GM23248 (cell line): ENCODE data around the gene DGKQ. TPM values are rescaled to one million over a fixed set of nuclear protein-coding genes. Genes with fewer than 3 reads are reported as not detected.

Source experiments
- DNase-seq: peaks from one replicate; pipeline ENCODE4 v3.0.0-alpha.2; 2015
- H2AFZ ChIP-seq: fragments of 200-600 bp; sonication (generic); 2 replicates; pipeline ENCODE4 v1.6.1; 2016; ENCODE audit warnings: antibody characterized with exemption
- H3F3A ChIP-seq: fragments of 200-600 bp; sonication (generic); 2 replicates; pipeline ENCODE4 v1.6.1; 2016; ENCODE audit warnings: mild to moderate bottlenecking, antibody characterized with exemption, mixed run types; ENCODE audit not compliant: insufficient read depth
- H3K27ac ChIP-seq: fragments of 200-600 bp; sonication (generic); 2 replicates; pipeline ENCODE4 v1.5.1; 2016; ENCODE audit warnings: mild to moderate bottlenecking
- H3K27me3 ChIP-seq: fragments of 200-600 bp; sonication (generic); replicated peaks from 2 replicates; pipeline ENCODE4 v1.6.1; 2016; ENCODE audit warnings: mild to moderate bottlenecking; ENCODE audit not compliant: insufficient read depth
- H3K36me3 ChIP-seq: fragments of 200-600 bp; sonication (generic); 2 replicates; pipeline ENCODE4 v1.6.1; 2016; ENCODE audit warnings: low read depth, mild to moderate bottlenecking
- H3K4me1 ChIP-seq: fragments of 200-600 bp; sonication (generic); 2 replicates; pipeline ENCODE4 v1.6.1; 2016; ENCODE audit warnings: mild to moderate bottlenecking; ENCODE audit not compliant: insufficient read depth
- H3K4me2 ChIP-seq: fragments of 200-600 bp; sonication (generic); one replicate; pipeline ENCODE4 v1.6.1; 2016; ENCODE audit warnings: mild to moderate bottlenecking; ENCODE audit not compliant: unreplicated experiment
- H3K4me3 ChIP-seq: fragments of 200-600 bp; sonication (generic); 2 replicates; pipeline ENCODE4 v1.5.1; 2016; ENCODE audit warnings: mild to moderate bottlenecking
- H3K79me2 ChIP-seq: fragments of 200-600 bp; sonication (generic); 2 replicates; pipeline ENCODE4 v1.6.1; 2016; ENCODE audit warnings: mild to moderate bottlenecking; ENCODE audit not compliant: insufficient read depth
- H3K9ac ChIP-seq: fragments of 200-600 bp; sonication (generic); 2 replicates; pipeline ENCODE4 v1.6.1; 2016; ENCODE audit warnings: mild to moderate bottlenecking
- H3K9me2 ChIP-seq: fragments of 200-600 bp; sonication (generic); 2 replicates; pipeline ENCODE4 v1.6.1; 2016; ENCODE audit warnings: mixed run types, mild to moderate bottlenecking, moderate library complexity; ENCODE audit not compliant: insufficient read depth
- H3K9me3 ChIP-seq: fragments of 200-600 bp; sonication (generic); one replicate; pipeline ENCODE4 v1.6.1; 2017; ENCODE audit warnings: low read depth
- H4K20me1 ChIP-seq: fragments of 200-600 bp; sonication (generic); 2 replicates; pipeline ENCODE4 v1.6.0; 2016; ENCODE audit not compliant: insufficient read depth
- EZH2 ChIP-seq: fragments of 200-600 bp; sonication (generic); IDR thresholded peaks from 2 replicates; pipeline ENCODE4 v1.6.1; 2018; ENCODE audit warnings: antibody characterized with exemption, mild to moderate bottlenecking; ENCODE audit not compliant: insufficient read depth, poor library complexity, severe bottlenecking
- EZH2phosphoT487 ChIP-seq: fragments of 200-600 bp; sonication (generic); IDR thresholded peaks from 2 replicates; pipeline ENCODE4 v1.6.1; 2018; ENCODE audit warnings: antibody characterized with exemption, moderate library complexity, mild to moderate bottlenecking, low read depth; ENCODE audit not compliant: insufficient read depth
- WGBS, 2 experiments: methylation state at CpG; one replicate each; pipeline ENCODE4 v1.1.6; 2015 to 2017; ENCODE audit warnings: low lambda C conversion rate in 2 of 2, low coverage in 1 of 2; ENCODE audit errors: missing lambda C conversion rate in 2 of 2; 5-methylcytosine and 5-hydroxymethylcytosine counted together
- in situ Hi-C: fragments of 300-500 bp; cut with MboI; formaldehyde crosslinking; loops from 2 replicates; pipeline ENCODE4 v1.15.0; 2020
- polyA plus RNA-seq: library from polyadenylated mRNA; unstranded; fragments of >200 nt; fragmentation: Nextera tagmentation; extraction: Ambion mirVana; gene quantifications from 2 replicates; pipeline ENCODE4 v1.2.1, GENCODE V29; 2016
- total RNA-seq: library from RNA; depleted of rRNA; stranded (reverse); fragments of >200 nt; shearing (Covaris generic); gene quantifications from 2 replicates; pipeline ENCODE4 v1.2.3, GENCODE V29; 2014

Gene DGKQ
- total and polyA plus RNA-seq, 2 experiments from 2014 or later = 1.9 to 18.2 TPM

DNA sequence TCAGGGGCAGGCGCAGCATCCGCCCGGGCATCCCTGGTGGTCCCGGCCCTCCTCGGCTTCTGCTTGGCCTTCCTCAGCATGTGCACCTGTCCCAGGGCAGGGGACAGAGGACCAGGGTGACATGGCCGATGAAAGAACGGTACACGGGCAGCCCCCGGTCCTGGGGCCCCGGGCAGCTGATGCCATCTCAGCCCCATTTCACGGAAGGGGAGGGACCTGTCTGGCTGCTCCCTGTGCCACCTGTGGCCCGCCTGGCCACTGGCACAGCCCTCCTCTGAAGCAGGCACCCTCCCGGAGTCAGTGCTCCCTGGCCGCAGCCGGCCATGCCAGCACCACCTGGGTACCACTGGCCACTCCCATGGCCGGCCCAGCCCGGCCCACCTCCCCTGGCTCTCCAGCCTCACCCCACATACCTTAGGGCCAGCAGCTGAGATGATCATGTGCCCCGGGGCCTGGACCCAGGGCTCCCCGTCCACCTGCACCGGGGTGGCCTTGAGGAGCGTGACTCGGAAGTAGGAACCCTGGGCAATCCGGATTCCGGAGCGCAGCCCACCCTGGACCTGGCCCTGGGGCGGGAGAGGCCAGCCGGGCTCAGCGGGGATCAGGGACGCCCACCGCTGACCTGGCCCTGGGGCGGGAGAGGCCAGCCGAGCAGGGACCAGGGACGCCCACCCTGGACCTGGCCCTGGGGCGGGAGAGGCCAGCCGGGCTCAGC lies 12.6 kb downstream of the DGKQ start:
- Histone ChIP-seq H3K27ac (no peak overlapping the region), H4K20me1 (no peaks in the 10 kb centered on the region), H3K4me2 (no peak overlapping the region), H3K27me3 (no peaks in the 10 kb centered on the region), H3K36me3 (no peaks in the 10 kb centered on the region), H3K4me3 (no peak overlapping the region), H3K4me1 (no peaks in the 10 kb centered on the region), H3K9ac (no peak overlapping the region), H3K9me3 (no peaks in the 10 kb centered on the region), H3K9me2 (no peaks in the 10 kb centered on the region), H3K79me2 (no peaks in the 10 kb centered on the region), H2AFZ (no peak overlapping the region), H3F3A (no peaks in the 10 kb centered on the region)
- no peak for TF ChIP-seq EZH2phosphoT487
- TF ChIP-seq EZH2 = no peak
- WGBS, 2 experiments = 93 to 94% methylated on average over 29 to 35 of the region's 35 CpGs
- in situ Hi-C loops = no loop called here
- DNase-seq = no peak

DNA sequence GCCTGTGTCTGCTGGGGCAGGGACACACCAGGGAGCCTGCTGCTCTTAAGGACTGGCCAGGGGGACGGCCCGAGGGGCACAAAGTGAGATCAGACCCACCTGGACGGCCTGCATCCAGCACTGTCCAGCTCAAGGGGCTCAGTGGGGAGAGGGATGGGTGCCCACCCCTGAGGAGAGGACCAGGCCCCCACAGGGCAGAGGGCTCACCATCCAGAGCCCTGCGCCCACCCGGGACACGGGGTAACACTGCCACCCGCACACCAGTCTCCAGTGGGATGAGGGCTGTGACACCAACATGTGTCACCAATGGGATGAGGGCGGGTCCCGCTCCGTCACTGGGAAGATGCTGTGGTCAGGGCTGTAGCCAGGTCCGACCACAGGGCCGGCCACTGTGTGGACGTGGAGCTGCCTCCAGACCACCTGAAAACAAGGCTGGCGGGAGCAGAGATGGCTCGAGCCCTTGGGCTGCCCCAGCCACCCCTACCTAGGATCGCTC lies 13.2 kb downstream of the DGKQ start:
- no peak overlapping the region for H3K4me2 ChIP-seq
- no peak overlapping the region for H3K9ac ChIP-seq
- DNase-seq = no peak
- H3K4me3 ChIP-seq = no peak overlapping the region
- H2AFZ ChIP-seq = no peak overlapping the region
- no peaks in the 10 kb centered on the region for H3K9me2 ChIP-seq
- no peaks in the 10 kb centered on the region for H3K27me3 ChIP-seq
- H4K20me1 ChIP-seq = no peaks in the 10 kb centered on the region
- no peaks in the 10 kb centered on the region for H3F3A ChIP-seq
- H3K36me3 ChIP-seq = no peaks in the 10 kb centered on the region
- no peak overlapping the region for H3K27ac ChIP-seq
- H3K79me2 ChIP-seq = no peaks in the 10 kb centered on the region
- WGBS, 2 experiments = 86 to 88% methylated on average over 16 of the region's 16 CpGs
- no peak for TF ChIP-seq EZH2
- TF ChIP-seq EZH2phosphoT487 = no peak
- no peaks in the 10 kb centered on the region for H3K9me3 ChIP-seq
- no peaks in the 10 kb centered on the region for H3K4me1 ChIP-seq
- in situ Hi-C loops = no loop called here

DNA sequence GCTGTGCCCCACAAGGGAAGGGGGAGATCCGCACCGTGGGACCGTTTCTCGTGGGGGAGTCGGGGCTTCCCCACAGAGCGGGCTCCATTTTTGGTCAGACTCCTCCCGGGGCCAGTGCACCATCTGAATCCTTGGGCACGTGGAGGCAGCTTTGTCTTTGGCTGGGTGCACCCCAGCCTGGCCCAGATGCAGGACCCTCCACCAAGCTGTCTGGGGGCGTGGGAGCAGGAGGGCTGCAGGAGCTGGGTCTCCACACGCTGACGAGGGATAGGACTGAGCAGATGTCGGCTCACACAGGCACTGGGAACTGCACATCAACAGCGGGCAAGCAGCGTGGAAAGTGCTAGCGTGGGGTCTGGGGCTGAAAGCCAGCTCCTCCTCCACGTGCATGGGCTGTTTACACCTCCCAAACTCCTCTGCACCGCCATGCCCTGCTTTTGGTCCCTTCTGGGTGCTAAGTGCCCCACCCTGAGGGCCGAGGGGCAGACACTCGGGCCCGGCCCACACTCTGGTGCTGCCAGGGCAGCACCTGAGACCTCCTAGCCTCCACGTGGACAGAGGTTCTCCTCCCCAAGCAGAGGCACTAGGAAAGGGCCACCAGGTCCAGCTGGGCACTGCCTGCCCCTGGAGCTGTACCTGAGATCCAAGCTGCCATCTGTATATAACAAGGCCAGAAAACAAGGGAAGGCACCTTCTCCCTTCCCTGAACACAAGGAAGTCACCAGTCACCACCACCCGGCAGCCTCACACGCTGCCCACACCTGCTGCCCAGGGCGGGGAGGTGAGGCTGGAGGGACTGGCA lies 13.8 kb downstream of the DGKQ start:
- no peak for TF ChIP-seq EZH2phosphoT487
- TF ChIP-seq EZH2 = no peak
- 79 to 81% methylated on average over 23 of the region's 24 CpGs for WGBS, 2 experiments

DNA sequence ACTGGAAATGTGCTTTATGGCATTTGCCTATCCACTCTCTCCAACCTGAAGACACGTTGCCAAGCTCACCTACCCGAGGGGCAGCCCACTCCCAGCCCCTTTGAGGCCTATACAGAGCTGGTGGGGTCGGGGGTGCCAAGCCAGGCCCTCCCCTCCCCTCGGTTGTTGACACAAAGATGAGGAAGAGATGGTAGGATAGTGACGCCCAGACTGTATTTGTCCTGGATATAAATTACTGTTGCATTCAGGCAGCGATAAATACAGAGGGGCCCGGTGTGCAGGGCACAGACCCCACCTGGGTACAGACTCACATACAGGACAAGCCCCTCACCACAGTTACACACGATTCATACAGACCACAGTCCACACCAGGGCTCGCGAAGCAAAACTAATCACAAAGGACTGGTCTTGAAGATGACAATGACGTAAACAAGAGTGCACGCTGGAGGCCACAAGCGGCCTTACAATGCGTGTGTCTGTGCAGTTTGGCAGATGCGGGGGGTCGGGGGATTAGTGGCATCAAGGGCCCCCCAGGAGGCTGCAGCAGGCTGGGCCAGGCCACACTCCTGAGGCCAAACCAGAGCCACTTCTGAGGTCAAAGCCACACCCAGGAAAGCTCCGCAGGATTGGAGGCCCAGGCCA lies 14.6 kb downstream of the DGKQ start:
- no peaks in the 10 kb centered on the region for H4K20me1 ChIP-seq
- 81 to 86% methylated on average over 17 of the region's 17 CpGs for WGBS, 2 experiments
- H3K4me3 ChIP-seq = no peak overlapping the region
- in situ Hi-C loops = no loop called here
- TF ChIP-seq EZH2phosphoT487 (no peak), EZH2 (no peak)
- no peak overlapping the region for H3K4me2 ChIP-seq
- H3K9me2 ChIP-seq = no peaks in the 10 kb centered on the region
- no peaks in the 10 kb centered on the region for H3K27me3 ChIP-seq
- no peaks in the 10 kb centered on the region; the same call in 1 of the 2 replicates for H3F3A ChIP-seq
- H3K79me2 ChIP-seq = no peaks in the 10 kb centered on the region
- H2AFZ ChIP-seq = no peak overlapping the region
- no peak for DNase-seq
- H3K4me1 ChIP-seq = no peaks in the 10 kb centered on the region
- no peaks in the 10 kb centered on the region for H3K9me3 ChIP-seq
- no peak overlapping the region for H3K27ac ChIP-seq
- H3K9ac ChIP-seq = no peak overlapping the region
- no peaks in the 10 kb centered on the region for H3K36me3 ChIP-seq

More for the DNA sequence above, 13.8 kb downstream of the DGKQ start:
- no peaks in the 10 kb centered on the region for H3K36me3 ChIP-seq
- H3F3A ChIP-seq = no peaks in the 10 kb centered on the region; the same call in 1 of the 2 replicates
- no peaks in the 10 kb centered on the region for H3K9me3 ChIP-seq
- H4K20me1 ChIP-seq = no peaks in the 10 kb centered on the region
- no peaks in the 10 kb centered on the region for H3K4me1 ChIP-seq
- no peak overlapping the region for H2AFZ ChIP-seq
- no peak overlapping the region for H3K4me2 ChIP-seq
- no peak overlapping the region for H3K4me3 ChIP-seq
- no peak overlapping the region for H3K27ac ChIP-seq
- no peak for DNase-seq
- H3K9me2 ChIP-seq = no peaks in the 10 kb centered on the region
- no peak overlapping the region for H3K9ac ChIP-seq
- no peaks in the 10 kb centered on the region for H3K79me2 ChIP-seq
- in situ Hi-C loops = no loop called here
- H3K27me3 ChIP-seq = no peaks in the 10 kb centered on the region
